Spinal cord (tissue), 10 donors: ENCODE measurements around the gene ZFP57. TPM values are rescaled to one million over a fixed set of nuclear protein-coding genes. Genes with fewer than 3 reads are reported as not detected.

Experiments used
- DNase-seq, 6 donors: peaks; one replicate each; pipeline versions ENCODE4 v3.0.0 to v3.0.0-alpha.2; 2013 to 2015; ENCODE audit warnings: low spot score in 6 of 6, low read depth in 4 of 6
- H3K27ac ChIP-seq: one replicate; pipeline ENCODE4 v1.5.1; 2013; ENCODE audit warnings: low read depth, low read length, control low read depth
- H3K27me3 ChIP-seq: one replicate; pipeline ENCODE4 v1.6.1; 2013; ENCODE audit warnings: low read length; ENCODE audit not compliant: control insufficient read depth, insufficient read depth
- H3K36me3 ChIP-seq: one replicate; pipeline ENCODE4 v1.6.1; 2013; ENCODE audit warnings: low read length; ENCODE audit not compliant: control insufficient read depth, insufficient read depth
- H3K4me1 ChIP-seq: one replicate; pipeline ENCODE4 v1.6.1; 2013; ENCODE audit warnings: low read length; ENCODE audit not compliant: control insufficient read depth, insufficient read depth
- H3K4me3 ChIP-seq: one replicate; pipeline ENCODE4 v1.5.1; 2013; ENCODE audit warnings: low read depth, low read length, control low read depth
- H3K9me3 ChIP-seq: one replicate; pipeline ENCODE4 v1.6.1; 2013; ENCODE audit warnings: low read length; ENCODE audit not compliant: control insufficient read depth, insufficient read depth
- WGBS: methylation state at CpG from one replicate; pipeline ENCODE4 v1.1.5; 2013; ENCODE audit warnings: missing lambda C conversion rate; ENCODE audit not compliant: insufficient coverage; 5-methylcytosine and 5-hydroxymethylcytosine counted together
- polyA plus RNA-seq, 2 donors: library from polyadenylated mRNA; unstranded; fragments of 120-200 nt; gene quantifications; one replicate each; pipeline ENCODE4 v1.2.1, GENCODE V29; 2013; ENCODE audit not compliant: insufficient read length in 2 of 2
- total RNA-seq, 2 donors: library from RNA; depleted of rRNA in 1 of 2; stranded (reverse); fragments of 120-200 nt in 1 of 2; fragments of >200 nt in 1 of 2; gene quantifications; one replicate each; pipeline versions ENCODE4 v1.2.3 to v1.2.4, GENCODE V29; 2013 to 2014
- donor health status: healthy.

ZFP57 gene
- total and polyA plus RNA-seq, 4 donors = 5.9 to 7.1 TPM; not detected in 2

- WGBS = 100% methylated on average over 1 of the region's 3 CpGs
- peaks cover 2% of the 10 kb centered on the region for H3K4me1 ChIP-seq
- H3K27ac ChIP-seq = no peak overlapping the region
- no peaks in the 10 kb centered on the region for H3K36me3 ChIP-seq
- DNase-seq = no peak
- H3K27me3 ChIP-seq = peaks cover 3% of the 10 kb centered on the region
- no peaks in the 10 kb centered on the region for H3K9me3 ChIP-seq
- H3K4me3 ChIP-seq = no peak overlapping the region
These were observed 19.9 kb downstream of the ZFP57 start for GRCh38 chr6:29661071-29661470.

DNA sequence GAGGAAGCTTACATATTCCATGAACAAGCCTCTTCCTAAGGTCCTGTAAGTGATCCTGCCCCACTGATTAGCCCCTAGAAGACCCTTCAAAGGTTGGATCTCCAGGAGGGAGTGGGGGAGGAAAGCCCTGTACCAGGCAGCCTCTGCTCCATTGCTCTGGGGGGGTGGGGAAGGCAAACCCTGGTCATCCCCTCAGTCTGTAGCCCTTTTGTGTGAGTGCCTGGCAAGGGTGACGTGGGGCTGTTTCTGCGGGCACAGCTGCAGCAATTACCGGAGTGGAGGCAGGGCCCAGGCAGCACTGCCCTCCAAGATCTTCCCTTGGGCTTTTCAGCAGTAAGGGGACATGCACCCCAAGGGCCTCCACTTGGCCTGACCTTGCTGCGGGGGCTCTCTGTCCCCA lies 24.2 kb downstream of the ZFP57 start, which contains the start of gene MOG:
Gene MOG, plus strand, starts transcription at position 295 of the 400 bp plus-strand sequence. CDS start 118 bp downstream, outside the sequence.
- H3K36me3 ChIP-seq = no peaks in the 10 kb centered on the region
- no peaks in the 10 kb centered on the region for H3K9me3 ChIP-seq
- DNase-seq = peak in 1 of 6 donors; percentile 53
- no peak within 1 kb of the TSS for H3K4me3 ChIP-seq
- H3K4me1 ChIP-seq = peaks cover 2% of the 10 kb centered on the region
- no peak within 1 kb of the TSS for H3K27ac ChIP-seq
- 63% methylated on average over 4 of the region's 4 CpGs for WGBS
- H3K27me3 ChIP-seq = peaks cover 3% of the 10 kb centered on the region

GRCh38 chr6:29656157-29656556 lies 24.8 kb downstream of the ZFP57 start:
- DNase-seq = no peak
- no peak overlapping the region for H3K4me3 ChIP-seq
- H3K27ac ChIP-seq = no peak overlapping the region

DNA sequence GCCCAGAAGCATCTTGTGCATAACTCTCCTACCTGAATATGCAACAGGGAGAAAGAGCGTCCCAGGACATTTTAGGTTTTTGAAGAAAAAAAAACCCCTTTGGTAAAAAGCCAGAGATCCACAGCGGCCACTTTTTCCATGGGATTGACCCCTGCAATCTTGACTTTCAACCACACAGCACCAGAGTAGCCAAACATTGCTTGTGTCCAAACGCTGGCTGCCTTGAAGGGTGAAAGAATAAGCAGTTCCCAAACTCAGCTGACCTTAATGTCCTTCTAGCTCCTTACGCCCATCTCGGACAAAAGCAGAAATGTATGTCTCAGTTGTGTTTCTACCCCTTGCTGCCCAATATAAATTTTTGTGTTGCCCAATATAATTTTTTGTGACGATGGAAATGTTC lies 25.3 kb downstream of the ZFP57 start:
- 80% methylated on average over 2 of the region's 6 CpGs for WGBS
- no peak overlapping the region for H3K27ac ChIP-seq
- H3K9me3 ChIP-seq = no peaks in the 10 kb centered on the region
- H3K27me3 ChIP-seq = peaks cover 3% of the 10 kb centered on the region
- H3K4me3 ChIP-seq = no peak overlapping the region
- peaks cover 2% of the 10 kb centered on the region for H3K4me1 ChIP-seq
- no peak for DNase-seq
- no peaks in the 10 kb centered on the region for H3K36me3 ChIP-seq

More at GRCh38 chr6:29656157-29656556, 24.8 kb downstream of the ZFP57 start:
- peaks cover 2% of the 10 kb centered on the region for H3K4me1 ChIP-seq
- H3K36me3 ChIP-seq = no peaks in the 10 kb centered on the region
- H3K27me3 ChIP-seq = peaks cover 3% of the 10 kb centered on the region
- no peaks in the 10 kb centered on the region for H3K9me3 ChIP-seq
- WGBS = no CpG with 5 or more reads among the region's 2 CpGs

DNA sequence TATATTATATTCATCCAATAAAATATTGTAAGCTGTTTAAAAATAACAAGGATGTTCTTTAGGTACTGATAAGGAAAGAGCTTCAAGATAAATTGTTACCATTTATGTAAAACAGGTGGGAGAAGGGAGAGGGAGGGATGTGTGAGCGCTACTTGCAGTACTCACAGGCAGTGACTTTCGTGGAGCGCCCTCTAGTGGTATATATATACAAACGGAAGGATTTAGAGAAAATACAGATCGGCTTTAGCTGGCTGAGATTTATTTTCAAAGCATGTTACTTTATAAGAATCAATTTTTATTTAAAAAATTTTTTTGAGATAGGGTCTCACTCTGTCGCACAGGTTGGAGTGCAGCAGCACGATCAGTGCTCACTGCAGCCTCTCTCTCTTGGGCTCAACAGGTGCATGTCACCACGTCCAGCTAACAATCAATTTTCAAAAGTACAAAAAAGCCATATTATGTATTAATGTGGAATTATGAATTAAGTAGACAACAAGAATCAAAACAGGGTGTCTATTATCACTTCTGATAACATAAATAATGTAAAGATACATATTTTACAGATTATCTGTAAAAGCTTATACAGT lies 27.4 kb downstream of the ZFP57 start:
- Histone ChIP-seq H3K27ac (no peak overlapping the region), H3K4me3 (no peak overlapping the region)

GRCh38 chr6:29652198-29652584 lies 28.8 kb downstream of the ZFP57 start:
- Histone ChIP-seq H3K4me1 (peaks cover 16% of the 10 kb centered on the region), H3K9me3 (no peaks in the 10 kb centered on the region), H3K27ac (no peak overlapping the region), H3K27me3 (peaks cover 3% of the 10 kb centered on the region), H3K36me3 (no peaks in the 10 kb centered on the region), H3K4me3 (no peak overlapping the region)
- WGBS = 90% methylated on average over 3 of the region's 10 CpGs
- DNase-seq = no peak

More for the DNA sequence above, 27.4 kb downstream of the ZFP57 start:
- Histone ChIP-seq H3K36me3 (no peaks in the 10 kb centered on the region), H3K9me3 (no peaks in the 10 kb centered on the region), H3K27me3 (peaks cover 3% of the 10 kb centered on the region), H3K4me1 (peaks cover 16% of the 10 kb centered on the region)
- no CpG with 5 or more reads among the region's 8 CpGs for WGBS
- DNase-seq = peak in 4 of 6 donors; percentile 63 to 95 (median 80)

GRCh38 chr6:29651413-29652197 lies 29.3 kb downstream of the ZFP57 start:
- 100% methylated on average over 2 of the region's 8 CpGs for WGBS
- peaks cover 14% of the 10 kb centered on the region for H3K4me1 ChIP-seq
- H3K36me3 ChIP-seq = no peaks in the 10 kb centered on the region
- H3K27me3 ChIP-seq = peaks cover 3% of the 10 kb centered on the region
- peak in 2 of 6 donors; percentile 51 to 59 for DNase-seq
- H3K9me3 ChIP-seq = no peaks in the 10 kb centered on the region
- H3K27ac ChIP-seq = no peak overlapping the region
- H3K4me3 ChIP-seq = no peak overlapping the region

GRCh38 chr6:29649701-29650673 lies 31.0 kb downstream of the ZFP57 start:
- peak; percentile 96 to 99 (median 98) for DNase-seq
- no peaks in the 10 kb centered on the region for H3K9me3 ChIP-seq
- H3K4me3 ChIP-seq = peak overlapping the region; percentile 69
- H3K4me1 ChIP-seq = peaks cover 14% of the 10 kb centered on the region
- 5% methylated on average over 23 of the region's 33 CpGs for WGBS
- H3K36me3 ChIP-seq = no peaks in the 10 kb centered on the region
- no peaks in the 10 kb centered on the region for H3K27me3 ChIP-seq
- H3K27ac ChIP-seq = peak overlapping the region; percentile 88

GRCh38 chr6:29647927-29648642 lies 32.9 kb downstream of the ZFP57 start:
- H3K27me3 ChIP-seq = no peaks in the 10 kb centered on the region
- no peaks in the 10 kb centered on the region for H3K36me3 ChIP-seq
- no peak overlapping the region for H3K4me3 ChIP-seq
- WGBS = 90% methylated on average over 16 of the region's 23 CpGs
- H3K9me3 ChIP-seq = no peaks in the 10 kb centered on the region
- H3K4me1 ChIP-seq = peaks cover 14% of the 10 kb centered on the region
- DNase-seq = peak in 2 of 6 donors; percentile 56 to 75
- H3K27ac ChIP-seq = no peak overlapping the region
